A549 treated with ZK216348 at 1 μM for 4 hours (cell line): ENCODE results near the gene SCYL3. TPM values are rescaled to one million over a fixed set of nuclear protein-coding genes. Genes with fewer than 3 reads are reported as not detected.

Experiments
- total RNA-seq: library from RNA; stranded (reverse); fragments of 200-300 nt; extraction: Qiagen RNA extraction; gene quantifications from 5 replicates; pipeline ENCODE4 v1.2.3, GENCODE V29; 2022; ENCODE audit warnings: low read depth

SCYL3 gene
- 2.3 to 3.5 TPM (median 2.8 TPM) in 5 replicates for total RNA-seq

GRCh38 chr1:169893645-169894423 lies at the start of gene SCYL3:
TSS of gene SCYL3 (minus strand) at chr1:169893896. CDS start at chr1:169888840, 5,056 bp downstream.

Other genes starting within 250 kb of the SCYL3 start
- 0.19 to 0.45 TPM (median 0.22 TPM) in 4 of 5 replicates, not detected in the other for gene SELL, start 182.3 kb downstream of the SCYL3 start, total RNA-seq
- gene SELE, start 159.8 kb downstream of the SCYL3 start, total RNA-seq = not detected in 5 replicates
- gene METTL18, start 99.0 kb downstream of the SCYL3 start, total RNA-seq = 3.4 to 8.7 TPM (median 5.3 TPM) in 5 replicates
- 9.3 to 16.0 TPM (median 13.6 TPM) in 5 replicates for gene KIFAP3, start 180.8 kb upstream of the SCYL3 start, total RNA-seq